NCI-H460 (cell line): ENCODE measurements around the gene MAX. TPM values are rescaled to one million over a fixed set of nuclear protein-coding genes. Genes with fewer than 3 reads are reported as not detected.
A peak's percentile ranks its signal among the peaks of the same experiment; 100 is the strongest.
"Not testable (repeated sequence)": the region's sequence is repeated elsewhere in the genome, so short reads cannot be mapped to it uniquely, and the experiment has no call there.

ENCODE experiments used
- DNase-seq: peaks from one replicate; pipeline ENCODE4 v3.0.0-alpha.2; 2016; ENCODE audit warnings: low read depth; ENCODE audit errors: extremely low read depth
- total RNA-seq: library from RNA; depleted of rRNA; stranded (reverse); fragments of >200 nt; shearing (Covaris generic); gene quantifications from 2 replicates; pipeline ENCODE4 v1.2.3, GENCODE V29; 2014

The MAX gene
- total RNA-seq, 1 experiment from 2014 or later = 50.1 TPM

DNA sequence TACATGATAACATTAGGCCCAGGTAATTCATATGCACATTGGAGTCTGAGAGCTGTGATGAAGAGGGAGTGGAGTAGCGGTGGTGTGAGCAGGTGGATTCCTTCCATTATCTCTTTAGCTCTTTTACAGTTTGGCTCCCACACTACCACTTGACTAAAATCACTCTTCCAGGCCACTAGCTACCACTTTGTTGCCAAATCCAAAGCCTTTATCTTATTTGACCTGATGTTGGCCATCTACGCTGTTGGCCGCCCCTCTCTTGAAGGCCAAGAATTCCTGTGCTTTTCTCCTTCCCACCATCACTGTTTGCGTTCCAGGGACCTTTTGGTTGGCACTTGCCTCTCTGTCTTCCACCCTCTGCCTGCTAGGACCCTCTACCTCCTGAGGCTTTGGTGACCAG lies 4.0 kb upstream of the MAX start:
- DNase-seq = no peak

DNA sequence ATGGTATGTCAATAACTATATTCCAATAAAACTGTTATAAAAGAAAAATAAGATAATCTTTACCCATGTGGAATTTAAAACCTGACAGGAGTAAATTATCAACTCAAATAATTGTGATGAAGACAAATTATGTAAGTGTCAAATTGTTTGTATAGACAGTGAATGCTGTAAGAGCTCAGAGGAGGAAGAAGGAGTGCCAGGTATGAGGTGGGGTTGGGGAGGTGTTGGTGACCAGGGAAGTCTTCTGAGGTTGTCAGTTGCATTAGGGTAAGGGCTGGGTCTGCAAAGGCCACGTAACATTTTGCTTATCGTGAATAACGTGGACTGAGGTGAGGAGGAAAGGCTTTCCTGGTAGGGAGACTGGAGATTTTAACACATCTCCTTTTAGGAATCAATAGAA lies 2.5 kb upstream of the MAX start:
- no peak for DNase-seq

- peak; percentile 23 for DNase-seq
Measured at GRCh38 chr14:65103150-65103760, 938 bp upstream of the MAX start.

DNA sequence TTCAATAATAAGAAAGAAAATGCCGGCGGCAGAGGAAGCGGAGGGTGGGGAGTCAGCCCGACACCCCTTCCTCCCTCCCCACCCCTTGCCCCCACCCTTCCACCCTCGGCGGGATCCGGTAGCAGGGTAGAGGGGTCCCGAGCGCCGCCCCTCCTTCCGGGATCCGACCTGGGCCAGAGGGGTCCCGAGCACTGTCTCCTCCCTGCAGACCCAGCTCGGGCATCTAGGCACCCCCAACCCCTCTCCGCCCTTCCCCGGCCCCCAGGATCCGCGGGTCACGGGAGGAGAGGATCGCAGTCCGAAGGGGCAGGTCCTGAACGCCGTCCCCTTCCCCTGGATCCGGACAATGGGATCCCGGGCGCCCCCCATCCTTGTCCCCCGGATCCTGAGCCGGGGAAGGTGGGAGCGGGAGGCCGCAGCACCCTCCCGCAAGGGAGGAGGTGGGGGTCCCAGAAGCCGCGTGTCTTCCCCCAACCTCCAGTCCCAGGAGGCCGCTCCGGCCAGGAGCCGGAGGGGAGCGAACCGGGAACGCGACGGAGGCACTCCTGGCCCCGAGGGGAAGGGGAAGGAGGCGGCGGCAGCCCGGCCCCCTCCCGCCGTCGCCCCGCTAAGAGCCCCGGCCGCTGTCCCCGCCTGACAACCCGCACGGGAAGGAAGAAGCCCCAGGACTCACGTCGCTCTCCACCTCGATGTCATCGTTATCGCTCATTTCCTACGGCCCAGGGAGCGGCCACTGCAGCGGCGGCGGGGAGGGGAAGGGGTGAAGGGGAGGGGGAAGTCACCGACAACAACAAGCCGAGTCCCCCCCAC lies 481 bp downstream of the MAX start:
- DNase-seq = no peak

DNA sequence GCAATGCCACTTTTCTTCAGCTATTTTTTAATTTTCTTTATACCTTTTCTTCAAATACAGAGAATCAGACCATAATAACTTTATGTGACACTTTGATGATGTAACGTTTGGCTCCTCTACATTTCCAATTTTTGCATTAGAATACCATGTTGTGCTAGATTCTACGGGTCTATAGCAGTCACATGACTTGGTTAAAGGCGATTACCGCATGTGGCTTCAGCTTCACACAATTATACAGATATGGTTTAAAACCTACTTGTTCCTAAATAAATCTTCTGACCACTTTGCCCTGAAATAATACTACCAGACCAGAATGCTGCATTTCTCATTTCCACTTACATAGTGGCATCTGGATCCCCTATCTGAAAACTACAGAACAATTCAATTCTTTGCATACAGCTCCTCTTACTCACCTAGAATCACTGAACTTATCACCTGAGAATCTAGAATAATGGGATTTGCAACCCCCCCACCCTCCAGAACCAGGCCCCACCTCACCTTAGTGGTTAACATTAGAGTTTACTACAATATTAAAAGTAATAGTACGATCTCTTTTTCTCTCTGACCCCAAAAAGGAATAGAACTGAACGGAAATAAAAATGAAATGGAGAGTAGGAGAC lies 1.3 kb downstream of the MAX start:
- no peak for DNase-seq

DNA sequence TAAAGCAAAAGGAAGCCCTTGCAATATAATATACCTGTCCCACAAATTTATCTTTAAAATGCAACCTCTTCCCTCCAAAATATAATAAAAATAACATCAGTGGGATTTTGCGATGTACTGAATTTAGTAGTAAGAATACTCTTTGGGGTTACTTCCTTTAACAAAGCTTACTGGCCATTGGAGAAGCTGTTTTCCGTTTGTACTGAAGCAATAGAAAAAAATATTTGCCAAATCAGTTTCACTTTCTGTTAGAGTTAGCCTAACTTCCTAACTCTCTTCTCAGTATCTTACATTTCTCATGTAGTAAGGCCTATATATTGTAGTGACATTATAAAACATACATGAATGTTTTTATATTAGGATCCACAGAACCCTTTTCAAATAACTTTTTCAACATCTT lies 3.7 kb downstream of the MAX start:
- no peak for DNase-seq

DNA sequence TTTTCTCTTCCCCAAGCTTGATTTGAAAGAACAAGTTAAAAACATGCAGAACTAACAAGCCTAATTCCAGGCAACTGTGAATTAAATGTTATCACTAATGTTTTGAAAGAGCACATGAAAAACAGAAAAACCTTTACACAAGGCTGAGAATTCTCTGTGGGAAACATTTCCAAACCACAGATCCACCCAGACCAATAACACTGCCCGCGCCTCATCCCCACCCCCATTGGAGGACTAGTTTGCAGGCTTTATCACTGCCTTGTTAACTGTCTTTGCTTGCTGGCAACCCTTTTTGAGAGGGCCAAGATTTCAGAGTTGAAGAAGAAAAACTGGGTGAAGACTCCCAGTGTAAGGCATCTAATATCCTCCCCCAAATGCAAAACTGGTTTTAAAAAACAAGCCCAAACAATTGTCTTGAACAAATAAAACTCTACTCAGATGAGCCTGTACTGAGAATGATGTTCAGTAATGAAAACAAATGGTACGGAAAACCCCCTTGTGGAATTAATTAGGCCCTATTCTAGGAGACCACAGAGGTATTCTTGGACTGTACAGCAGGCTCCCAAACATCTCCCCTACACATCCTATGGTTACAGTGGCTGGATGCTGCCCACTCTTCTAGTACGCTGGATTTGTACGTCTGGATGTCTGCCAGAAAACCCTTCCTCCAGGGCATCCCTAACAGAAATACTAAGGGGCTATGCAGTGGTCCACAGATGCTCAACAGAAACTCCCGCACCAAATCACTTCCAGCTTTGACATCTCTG lies 5.8 kb downstream of the MAX start:
- DNase-seq = no peak

DNA sequence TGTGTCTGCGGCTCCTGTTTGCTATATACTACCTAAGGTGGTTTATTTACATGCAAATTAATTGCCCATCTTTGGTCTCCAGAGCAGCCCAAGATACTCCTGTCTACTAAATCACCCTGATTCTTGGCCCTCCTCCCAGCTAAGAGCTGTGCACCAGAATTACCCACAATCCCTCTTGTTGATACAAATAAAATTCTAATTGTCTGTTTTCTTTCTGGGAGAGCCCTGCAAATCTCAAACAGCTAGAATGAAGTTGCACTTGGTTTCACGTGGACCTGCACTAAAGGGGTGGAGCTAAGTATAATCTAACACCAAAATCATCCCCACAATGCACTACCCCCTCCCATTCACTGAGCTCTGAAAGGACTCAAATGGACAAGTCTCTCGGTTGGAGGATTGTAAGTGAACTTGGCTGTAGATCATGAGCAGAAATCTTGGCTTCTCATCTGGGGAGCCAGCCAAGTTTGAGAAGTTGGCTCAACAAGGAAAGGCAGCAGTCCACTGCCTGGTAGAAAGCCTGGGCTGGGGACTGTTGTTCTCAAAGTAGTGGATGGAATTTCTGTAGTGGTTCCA lies 6.6 kb downstream of the MAX start:
- no peak for DNase-seq

DNA sequence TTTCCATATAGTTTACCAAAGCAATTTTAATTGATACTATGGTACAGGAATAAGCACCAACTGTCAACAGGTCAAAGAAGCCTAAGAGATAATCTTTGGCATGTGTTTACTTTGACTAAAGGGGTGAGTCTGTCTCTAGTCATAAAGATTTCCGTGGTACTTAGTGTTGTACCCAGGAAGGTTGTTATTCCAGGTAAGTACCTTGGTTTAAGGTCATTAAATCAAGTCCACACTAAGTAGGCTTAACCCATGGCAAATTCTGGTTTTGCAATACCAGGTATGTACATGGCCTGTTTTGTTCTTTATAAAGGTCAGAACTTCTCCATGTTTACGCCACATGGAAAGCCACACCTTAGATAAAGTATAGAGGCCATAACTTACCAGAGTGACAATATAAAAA lies 10.0 kb downstream of the MAX start:
- DNase-seq = no peak

DNA sequence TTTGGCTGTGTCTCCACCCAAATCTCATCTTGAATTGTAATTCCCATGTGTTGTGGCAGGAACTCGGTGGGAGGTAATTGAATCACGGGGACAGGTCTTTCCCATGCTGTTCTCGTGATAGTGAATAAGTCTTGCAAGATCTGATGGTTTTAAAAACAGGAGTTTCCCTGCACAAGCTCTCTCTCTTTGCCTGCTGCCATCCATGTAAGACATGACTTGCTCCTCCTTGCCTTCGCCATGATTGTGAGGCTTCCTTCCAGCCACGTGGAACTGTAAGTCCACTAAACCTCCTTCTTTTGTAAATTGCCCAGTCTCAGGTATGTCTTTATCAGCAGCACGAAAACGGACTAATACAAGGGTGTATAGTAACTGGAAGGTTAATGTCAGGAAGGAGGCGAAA lies 14.5 kb downstream of the MAX start:
- not testable (repeated sequence) for DNase-seq

GRCh38 chr14:65086686-65087085 lies 15.6 kb downstream of the MAX start:
- DNase-seq = not testable (repeated sequence)

DNA sequence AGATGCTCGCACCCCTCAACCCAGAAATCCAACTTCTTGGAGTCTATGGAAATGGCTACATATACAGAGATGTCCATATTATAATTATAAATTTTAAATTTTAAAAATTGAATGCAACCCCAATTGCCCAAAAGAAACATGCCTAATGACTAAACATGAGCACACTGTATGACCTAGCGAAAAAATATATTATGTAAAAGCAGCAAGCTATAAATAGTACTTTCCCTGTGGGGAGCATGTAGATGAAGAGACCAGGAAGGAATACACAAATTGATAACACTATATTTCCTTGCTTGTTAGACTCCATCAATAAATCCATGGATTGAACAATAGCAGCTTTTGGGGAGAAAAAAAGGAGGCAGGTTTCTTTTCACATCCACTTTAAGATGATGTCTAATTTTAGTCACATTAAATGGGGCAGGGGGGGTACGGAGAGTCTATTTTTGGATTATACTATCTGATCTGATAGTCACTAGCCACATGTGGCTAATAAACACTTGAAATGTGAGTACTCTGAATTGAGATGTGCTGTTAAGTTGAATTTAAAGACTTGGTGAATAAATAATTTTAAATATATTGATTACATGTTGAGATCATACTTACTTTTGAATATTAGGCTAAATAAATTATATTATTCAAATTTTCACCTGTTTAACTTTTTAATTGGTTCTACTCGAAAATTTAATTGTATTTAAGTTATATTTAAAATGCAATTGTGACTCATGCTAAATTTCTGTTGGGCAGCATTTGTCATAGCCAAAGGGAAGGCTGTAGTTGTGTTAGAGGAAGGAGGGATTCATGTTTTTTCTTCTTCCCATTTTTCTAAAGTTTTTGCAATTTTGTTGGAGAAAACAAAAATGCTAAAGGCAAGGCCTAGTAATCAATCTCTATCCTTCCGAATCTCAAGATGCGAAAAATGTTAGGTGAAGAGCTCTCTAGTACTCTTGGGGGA lies 17.5 kb downstream of the MAX start:
- no peak for DNase-seq

GRCh38 chr14:65082930-65083329 lies 19.4 kb downstream of the MAX start:
- DNase-seq = no peak

DNA sequence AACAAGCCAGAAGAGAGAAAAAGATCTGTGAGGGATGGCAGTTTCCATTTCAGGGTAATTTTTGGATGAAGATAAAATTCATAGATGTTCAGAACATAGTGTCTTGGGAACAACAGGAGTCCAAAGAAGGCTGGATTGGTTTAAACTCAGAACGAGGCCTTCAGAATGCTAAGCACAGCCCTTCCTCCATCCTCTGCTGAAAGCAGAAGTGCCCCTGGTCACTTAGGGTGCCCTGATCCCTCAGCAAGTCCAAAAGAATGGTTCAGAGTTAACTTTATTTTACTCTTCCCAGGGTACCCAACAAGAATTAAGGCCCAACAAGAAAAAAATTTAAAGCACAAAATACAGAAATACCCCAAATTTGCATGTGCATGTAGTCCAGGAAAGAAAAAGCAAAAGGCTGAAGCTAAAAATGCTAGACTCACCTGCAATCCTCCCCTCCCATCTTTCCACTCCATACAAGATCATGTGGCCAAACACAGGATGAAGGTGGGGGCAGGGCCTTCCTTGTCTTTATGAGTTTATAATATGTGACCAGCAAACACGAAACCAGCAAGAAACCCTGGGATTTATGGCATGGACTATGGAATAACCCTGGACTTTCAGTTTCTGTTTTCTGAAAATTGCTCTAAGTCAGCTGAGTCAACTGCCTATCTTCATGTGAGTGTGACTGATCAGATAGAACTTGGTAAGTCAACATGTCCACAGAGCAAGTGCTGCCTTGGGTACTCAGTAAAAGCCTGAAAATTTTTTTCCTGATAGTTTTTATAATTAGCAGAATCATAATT lies 21.2 kb downstream of the MAX start:
- DNase-seq = no peak

DNA sequence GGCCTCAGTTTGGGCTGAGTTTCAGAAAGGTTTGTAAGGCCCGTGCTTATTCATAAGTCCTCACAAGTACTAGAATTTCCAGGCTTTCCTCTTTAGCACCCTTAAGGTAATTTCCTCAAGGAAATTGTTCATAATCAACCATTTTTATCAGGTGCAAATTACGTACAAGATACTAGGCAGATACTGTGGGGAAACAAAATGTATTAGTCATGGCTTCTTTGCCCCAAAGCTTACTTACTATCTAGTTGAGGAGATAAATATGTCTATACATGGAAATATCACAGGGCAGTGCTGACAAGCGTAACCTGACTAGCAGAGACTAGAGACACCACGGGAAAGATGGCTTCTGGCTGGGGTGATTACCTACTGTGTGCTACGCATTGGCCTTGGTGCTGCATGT lies 22.5 kb downstream of the MAX start:
- no peak for DNase-seq

DNA sequence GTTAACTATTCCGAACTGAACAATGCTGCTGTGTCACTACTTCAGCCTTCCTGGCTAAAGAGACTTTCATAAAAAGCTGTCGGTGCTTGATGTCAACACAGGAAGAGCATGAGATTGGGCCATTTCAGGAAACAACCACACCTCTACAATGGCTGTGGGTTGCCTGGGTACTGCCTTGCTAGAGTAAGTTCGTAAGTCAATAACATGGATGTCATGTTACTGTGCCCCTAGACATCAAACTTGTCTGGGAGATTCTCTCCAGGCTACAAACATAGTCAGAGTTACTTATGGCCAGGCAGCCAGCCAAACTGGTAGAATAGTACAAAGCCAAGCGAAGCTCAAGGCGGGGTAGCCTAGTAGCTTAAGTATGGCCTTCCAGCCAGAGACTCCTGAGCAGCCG lies 23.1 kb downstream of the MAX start:
- DNase-seq = no peak

DNA sequence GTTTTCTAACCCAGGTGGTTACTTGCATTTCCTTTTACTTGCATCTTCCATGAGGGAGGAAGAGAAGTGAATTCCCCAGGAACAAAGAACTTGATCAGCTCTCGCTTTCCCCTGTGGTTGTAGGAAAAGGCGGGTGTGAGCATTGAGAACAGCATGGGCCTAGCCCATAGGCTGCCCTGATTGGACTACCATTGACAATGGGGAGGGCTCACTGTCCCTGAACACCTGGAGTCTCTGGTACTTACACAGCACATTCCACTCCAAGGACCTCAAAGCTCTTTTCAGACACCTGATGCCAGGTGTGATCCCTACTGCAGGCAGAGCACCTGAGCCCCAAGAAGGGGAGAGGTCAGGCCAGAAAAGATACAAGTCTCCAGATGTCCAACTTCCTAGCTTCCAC lies 25.0 kb downstream of the MAX start:
- no peak for DNase-seq

DNA sequence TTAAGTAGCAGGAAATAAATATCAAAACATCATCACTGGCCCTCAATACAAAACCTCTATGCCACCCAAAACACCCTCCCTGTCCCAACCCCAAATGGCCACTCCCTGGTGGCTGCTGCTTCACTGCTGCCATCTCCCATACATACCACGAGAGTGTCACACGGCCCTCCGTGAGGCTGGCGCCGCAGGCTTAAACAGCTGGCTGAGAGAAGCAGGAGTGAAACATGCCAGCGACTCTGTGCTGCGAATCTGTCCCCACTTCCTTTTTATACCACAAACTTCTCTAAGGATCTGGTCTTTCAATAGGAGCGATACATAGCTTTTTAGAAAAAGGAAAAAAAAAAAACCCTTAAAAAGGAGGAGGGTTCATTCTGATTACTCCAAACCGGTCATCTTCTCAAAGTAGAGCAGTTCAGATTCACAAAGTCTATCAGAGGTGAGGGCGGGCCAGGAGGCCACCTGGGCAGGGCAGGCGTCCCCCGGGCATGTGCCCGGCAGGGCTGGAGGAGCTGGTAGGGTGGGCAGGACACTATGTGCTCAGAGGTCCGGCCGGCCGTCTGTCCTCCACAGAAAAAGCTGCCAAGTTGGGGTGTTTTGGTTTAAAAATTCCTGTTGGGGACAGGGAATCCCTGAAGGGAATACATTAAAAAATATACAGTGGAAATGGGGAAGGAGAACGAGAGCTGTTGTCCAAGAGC lies 26.5 kb downstream of the MAX start:
- no peak for DNase-seq
